ENCODE data around the gene DAPL1. TPM values are rescaled to one million over a fixed set of nuclear protein-coding genes. Genes with fewer than 3 reads are reported as not detected.
"Not testable (repeated sequence)": the region's sequence is repeated elsewhere in the genome, so short reads cannot be mapped to it uniquely, and the experiment has no call there.

DAPL1 gene
- polyA plus RNA-seq, 10 donors: 0.36 to 13.9 (median 0.57) TPM; not detected in 3

DNA sequence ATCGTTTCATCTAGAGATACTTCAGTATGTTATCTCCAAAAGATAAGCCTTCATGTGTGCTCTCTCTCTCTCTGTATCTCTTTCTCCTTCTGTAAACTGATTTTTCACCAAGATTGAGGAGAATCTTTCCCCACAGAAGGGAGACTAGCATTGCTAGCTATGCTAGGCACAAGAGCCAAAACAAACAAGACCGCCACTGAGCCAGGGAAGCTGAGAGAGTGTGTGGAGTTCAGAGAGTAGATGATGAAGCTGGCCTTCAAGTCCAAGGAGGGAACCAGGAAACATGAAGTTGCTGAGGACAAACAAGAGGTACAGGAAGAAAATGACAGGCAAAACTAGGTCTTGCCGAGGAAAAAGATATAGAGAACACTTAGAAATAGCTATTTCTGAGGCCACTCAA lies 23.4 kb downstream of the DAPL1 start:
- DNase-seq: no peak

DNA sequence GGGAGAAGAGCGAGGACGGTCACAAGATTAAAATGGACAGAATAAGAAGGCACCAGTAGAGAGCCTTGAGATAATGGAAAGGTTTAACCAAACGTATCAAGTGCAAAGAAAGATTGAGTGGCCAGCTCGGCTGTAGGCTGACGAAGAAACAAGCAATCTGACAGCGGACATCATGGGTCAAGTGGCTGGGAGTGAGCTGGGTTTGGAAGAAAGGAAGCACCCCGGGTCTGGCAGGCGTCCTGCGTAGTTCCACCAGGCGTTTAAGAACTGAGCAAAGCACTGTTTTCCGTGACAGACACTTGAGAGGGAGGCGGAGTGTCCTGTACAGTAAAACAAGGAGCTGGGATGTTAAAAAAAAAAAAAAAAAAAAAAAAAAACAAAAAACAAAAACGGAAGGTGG lies 27.1 kb downstream of the DAPL1 start:
- no peak for DNase-seq

DNA sequence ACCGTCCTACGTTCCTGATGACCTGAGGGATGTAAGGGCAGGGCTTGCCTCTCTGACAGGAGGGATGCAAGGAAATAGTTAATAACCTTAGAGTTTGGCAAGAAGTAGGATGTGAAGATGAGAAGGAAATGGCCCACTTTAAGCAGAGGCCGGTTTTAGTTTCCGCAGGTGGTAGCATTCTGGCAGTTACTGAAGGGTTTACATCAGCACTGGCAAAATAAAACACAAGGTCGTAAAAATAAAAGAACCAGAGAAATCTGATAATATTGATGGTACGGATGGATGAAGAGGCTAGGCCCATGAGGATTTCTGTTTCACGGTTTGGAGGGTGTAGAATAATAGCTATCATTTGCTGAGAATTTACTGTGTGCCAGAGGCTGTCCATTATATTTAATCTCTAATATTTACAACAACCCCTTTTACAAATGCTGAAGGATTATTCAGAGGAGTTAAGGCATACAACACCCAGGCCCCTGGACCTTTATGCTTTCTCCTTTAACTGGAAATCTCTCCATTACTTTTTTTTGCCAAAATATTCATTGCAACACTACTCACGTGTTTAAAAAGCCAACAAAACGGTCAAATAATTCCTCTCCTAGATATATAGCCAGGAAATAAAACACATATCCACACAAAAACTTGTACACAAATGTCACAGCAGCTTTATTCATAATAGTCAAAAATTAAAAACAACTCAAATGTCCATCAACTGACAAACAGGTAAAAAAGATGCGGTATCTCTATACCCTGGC lies 28.5 kb downstream of the DAPL1 start:
- DNase-seq: no peak

DNA sequence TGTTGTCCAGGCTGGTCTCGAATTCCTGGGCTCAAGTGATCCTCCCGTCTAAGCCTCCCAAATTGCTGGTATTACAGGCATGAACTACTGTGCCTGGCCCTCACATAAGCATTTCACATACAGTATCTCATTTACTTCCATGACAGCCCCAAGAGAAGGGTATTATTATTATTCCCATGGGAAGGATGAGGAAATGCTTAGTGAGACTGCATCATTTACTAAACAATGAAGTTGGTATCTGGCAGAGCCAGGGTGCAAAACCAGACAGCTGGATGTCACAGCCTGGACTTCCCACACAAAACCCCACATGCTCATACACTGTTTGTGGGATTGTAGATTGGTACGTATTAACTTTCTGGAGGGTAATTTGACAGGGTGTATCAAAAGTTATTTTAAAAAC lies 29.9 kb downstream of the DAPL1 start:
- no peak for DNase-seq

DNA sequence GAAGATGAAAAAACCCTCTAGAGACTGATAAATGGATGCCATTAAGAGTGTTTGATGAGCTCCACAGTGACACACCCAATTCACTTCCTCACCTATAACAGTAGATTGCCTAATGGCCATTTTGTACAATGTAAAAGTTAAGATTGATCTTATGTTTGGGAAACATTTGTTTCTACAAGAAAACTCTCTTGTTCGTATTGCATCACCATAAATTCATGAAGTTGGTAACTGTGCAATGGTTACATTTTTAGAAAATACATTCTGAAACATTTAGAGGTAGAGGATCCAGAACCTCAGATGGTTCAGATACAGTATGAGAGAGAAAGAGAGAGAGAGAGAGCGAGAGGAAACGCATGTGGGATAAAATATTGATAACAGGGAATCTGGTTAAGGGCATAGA lies 31.8 kb downstream of the DAPL1 start:
- no peak for DNase-seq

DNA sequence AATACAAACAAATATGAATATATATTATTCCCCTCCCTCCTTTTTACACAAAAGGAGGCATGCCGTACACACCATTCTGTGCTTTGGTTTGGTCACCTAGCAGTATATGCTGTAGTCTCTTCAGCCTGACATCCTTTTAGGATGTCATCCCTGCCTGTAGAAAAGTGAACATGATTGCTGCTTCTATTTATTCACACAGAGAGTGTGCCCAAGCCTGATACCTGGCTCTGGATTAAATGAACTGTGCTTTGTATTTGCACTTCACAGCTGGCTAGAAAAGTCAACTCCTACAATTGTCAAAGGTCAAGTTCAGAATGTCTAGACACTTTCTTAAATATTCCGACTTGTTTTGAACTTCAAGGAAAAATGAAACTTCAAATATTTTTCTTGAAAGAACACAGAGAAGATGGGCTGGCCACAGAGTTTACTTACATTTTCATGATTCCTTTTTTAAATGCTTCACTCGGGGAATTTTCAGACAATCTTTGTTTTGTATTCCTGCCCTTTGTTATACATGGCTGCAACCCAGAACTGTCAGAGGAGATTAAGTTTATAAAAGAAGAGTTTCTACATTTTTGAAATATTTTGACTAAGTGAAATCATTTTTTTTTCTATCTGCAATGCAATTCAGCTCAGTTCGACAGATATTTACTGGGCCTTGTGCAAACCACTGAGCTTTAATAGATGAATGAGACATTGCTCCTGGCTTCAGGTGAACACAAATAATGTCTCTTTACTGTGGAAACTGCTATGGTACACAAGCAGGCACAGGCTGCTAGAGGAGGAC lies 33.5 kb downstream of the DAPL1 start:
- peak in 1 of 3 donors; percentile 24 for DNase-seq

DNA sequence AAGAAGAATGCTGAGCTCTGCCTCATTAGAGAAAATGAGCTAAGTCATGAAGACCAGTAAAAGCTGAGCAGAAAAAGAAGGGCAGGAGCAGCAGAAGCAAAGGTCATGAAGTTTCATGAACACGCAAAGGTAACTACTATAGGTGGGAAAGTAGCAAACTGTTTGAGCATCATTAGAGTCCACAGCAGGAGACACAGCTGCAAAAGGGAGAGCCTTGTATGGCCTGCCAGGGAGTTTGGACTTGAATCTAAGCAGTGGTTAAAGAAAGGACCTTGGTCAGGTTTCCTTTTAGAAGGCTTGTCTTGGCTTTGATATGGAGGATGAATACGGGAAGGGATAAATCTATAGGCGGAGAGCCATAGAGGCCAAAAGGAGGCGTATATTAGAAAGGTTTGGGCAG lies 34.0 kb downstream of the DAPL1 start:
- no peak for DNase-seq

DNA sequence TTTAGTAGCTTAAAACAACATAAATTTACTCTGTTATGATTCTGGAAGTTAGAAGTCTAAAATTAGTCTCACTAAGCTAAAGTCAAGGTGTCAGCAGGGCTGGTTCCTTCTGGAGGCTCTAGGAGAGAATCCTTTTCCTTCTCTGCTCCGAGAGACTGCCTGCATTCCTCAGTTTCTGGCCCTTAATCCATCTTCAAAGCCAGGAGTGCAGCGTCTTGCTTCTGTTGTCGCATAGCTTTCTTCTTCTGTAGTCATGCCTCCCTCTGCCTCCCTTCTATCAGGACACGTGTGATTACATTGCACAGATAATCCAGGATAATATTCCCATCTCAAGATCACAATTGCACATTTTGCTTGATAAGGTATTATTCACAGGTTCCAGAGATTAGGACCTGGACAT lies 35.1 kb downstream of the DAPL1 start:
- DNase-seq: no peak

DNA sequence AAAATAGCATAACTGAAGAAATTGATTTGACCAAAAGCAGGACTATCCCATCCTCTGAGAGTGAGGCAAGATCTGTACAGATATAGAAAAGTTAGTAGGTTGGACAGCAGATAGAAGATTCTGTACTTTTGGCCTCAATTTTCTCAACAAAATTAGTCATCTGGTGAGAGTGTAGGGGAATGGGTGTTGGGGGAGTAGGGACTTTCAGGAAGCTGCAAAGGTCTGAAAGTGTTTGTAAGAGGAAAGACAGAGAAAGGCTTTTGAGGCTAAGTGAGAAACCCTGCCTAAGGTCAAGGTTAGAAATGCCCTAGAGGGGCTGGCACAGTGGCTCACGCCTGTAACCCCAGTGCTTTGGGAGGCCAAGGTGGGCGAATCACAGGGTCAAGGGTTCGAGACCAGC lies 40.3 kb downstream of the DAPL1 start:
- DNase-seq: no peak

DNA sequence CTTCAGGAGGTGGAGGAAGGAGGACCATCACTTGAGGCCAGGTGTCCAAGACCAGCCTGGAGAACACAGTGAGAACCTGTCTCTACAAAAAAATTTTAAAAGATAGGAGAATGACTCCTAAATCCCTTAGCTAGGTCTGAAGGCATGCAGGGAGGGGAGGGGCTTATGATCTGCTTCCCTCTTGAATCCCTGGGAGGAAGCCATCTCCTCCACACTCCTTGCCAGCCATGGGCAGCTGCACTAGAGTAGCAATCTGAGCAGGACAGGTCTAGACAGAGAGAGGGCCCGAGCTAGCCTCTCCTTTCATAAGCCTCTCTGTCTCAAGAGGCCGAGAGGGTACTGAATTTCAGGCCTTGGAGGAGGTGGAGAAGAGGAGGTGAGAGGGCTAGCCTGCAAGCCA lies 42.5 kb downstream of the DAPL1 start:
- DNase-seq: no peak

DNA sequence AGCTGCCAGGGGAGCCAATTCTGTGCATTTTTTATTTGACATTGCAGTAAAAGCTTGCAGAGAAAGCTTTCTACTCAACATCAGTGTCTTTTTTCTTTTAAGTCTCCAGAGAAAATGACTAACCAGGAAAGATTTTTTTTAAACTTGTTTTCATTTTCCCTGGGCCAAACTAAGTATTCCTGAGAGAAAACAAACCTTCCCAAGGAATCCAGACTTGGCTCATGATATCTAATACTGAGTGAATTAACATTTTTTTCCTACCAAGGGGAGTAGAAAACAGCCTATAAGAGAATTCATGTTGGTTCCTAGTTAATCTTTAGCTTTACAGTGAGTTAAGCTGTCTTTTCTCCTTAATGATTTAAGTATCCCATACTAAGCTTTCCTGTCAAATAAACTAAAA lies 46.7 kb downstream of the DAPL1 start:
- DNase-seq: peak; percentile 20 to 62 (median 53)

DNA sequence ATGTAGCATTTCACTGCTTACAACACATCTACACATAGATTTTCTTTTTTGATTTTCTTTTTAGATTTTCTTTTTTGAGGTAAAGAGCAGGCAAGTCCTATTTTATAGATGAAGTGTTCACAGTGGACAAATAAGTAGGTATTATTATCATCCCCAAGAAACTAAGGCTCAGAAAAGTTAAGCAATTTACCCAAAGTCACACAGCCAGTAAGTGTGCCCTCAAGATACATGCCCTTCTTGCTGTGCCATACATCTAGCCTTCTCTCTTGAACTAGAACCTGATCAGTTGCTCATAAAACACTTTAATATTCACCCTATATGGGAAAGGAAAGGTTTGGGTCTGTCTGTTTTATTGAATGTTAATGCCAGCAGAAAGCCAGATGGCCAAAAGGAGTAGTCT lies 50.3 kb downstream of the DAPL1 start:
- DNase-seq: no peak

DNA sequence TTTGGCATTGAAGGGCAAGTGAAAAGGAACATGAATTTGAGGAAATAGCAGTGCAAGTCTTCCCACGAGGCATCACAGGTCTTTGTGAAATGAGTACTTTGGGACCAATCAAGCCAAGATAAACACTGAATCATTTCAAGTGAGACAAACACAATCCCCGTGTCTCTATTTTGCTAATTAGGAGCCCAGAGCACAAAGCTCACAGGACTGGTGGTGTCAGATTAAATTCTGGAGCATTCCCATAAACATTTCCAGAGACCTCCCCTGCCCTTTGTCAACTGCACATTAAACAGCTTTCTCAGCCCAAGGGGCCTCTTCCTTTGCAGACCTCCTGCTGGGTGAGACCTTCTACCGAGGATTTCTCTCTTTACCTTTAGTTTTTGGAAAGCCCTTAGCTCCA lies 50.7 kb downstream of the DAPL1 start:
- DNase-seq: no peak

DNA sequence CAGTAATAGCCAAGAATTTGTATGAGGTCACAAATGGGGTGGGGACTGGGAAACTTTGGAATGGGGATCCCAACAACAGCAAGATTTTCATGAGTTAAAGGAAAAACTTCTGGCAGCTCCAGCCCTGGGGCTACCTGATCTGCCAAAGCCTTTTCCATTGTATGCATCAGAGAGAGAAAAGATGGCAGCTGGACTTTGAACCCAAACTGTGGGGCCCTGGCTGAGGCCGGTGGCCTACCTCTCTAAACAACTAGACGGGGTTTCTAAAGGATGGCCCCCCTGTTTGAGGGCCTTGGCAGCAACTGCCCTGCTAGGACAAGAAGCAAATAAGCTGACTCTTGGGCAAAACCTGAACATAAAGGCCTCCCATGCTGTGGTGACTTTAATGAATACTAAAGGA lies 52.4 kb downstream of the DAPL1 start:
- not testable (repeated sequence) for DNase-seq

DNA sequence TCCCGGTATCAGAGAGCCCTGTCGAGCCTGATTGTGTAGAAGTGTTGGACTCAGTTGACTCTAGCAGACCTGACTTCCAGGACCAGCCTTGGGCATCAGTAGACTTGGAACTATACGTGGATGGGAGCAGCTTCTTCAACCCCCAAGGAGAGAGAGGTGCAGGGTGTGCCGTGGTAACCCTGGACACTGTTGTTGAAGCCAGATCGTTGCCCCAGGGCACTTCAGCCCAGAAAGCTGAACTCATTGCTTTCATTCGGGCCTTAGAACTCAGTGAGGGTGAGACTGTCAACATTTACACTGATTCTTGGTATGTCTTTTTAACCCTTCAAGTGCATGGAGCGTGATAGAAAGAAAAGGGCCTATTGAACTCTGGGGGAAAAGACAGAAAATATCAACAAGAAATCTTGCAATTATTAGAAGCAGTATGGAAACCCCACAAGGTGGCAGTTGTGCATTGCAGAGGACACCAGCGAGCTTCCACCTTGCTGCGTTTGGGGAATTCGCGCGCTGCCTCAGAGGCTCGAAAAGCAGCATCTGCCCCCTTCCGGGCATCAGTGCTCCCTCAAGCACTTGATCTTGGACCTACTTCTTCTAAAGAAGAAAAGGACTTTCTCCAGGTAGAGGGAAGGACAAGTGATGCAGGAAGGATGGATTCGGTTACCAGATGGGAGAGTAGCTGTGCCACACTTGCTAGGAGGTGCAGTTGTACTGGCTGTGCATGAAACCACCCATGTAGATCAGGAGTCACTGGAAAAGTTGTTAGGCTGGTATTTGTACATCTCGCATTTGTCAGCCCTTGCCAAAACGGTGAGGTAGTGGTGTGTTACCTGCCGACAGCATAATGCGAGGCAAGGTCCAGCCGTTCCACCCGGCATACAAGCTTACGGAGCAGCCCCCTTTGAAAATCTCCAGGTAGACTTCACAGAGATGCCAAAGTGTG lies 53.2 kb downstream of the DAPL1 start:
- DNase-seq: not testable (repeated sequence)

DNA sequence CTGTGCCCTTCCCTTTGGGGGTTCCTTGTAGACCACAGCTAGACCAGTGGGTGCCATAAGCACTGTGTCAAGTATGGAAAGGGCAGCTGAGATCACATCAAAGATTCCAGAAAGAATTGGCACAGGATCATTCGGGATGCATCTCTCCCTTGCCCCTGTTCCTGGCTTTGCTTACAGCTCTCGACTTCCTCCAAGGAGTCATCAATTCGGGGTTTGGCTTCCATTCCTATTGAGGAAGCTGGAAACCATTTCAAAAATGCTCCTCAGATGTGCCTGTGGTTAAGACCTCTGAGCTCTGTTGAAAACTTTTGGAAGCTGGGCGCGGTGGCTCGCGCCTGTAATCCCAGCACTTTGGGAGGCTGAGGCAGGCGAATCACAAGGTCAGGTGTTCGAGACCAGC lies 65.1 kb downstream of the DAPL1 start:
- DNase-seq: peak in 1 of 3 donors; percentile 10

DNA sequence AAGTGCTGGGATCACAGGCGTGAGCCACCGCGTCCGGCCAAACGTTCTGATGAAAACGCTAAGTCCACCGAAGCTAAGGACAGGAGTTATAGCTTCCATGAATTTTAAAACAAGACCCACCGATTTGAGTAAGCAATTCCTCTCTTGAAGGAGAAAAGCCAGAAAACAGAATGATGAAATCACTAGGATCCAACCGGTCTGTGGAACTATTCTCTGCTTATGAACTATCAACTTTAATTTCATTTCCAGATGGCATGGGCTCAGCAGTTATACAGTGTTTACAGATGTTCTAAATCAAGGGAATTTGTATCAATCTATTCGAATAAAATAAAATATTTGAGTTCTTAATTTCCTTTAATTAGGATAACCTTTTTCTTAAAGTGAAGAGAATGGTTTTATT lies 66.5 kb downstream of the DAPL1 start:
- peak in 2 of 3 donors; percentile 10 to 45 for DNase-seq

DNA sequence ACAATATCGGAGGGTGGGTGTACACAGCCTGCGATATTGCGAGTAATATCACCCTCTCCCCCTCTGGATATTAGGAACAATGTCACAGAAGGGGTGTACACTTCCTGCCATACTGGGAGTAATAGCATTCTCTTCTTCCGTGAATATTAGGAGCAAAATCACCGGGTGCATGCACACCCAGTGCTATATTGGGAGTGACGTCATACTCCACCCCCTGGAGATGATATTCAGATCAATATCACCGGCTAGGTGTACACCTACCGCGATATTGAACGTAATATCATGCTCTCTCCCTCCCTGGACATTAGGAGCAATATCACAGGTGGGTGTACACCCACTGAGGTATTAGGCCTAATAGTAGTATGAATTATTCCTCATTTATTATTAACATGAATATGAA lies 70.4 kb downstream of the DAPL1 start:
- DNase-seq: not testable (repeated sequence)
